A549 (cell line): ENCODE measurements around the gene LCA5.

ENCODE experiments used
- CTCF ChIP-seq: fragments of >200 bp; sonication (Bioruptor Twin); formaldehyde crosslinking; IDR thresholded peaks from 3 replicates; pipeline ENCODE4 v1.5.1; 2016
- USF2 ChIP-seq: fragments of 450-650 bp; IDR thresholded peaks from 2 replicates; pipeline ENCODE4 v1.6.1; 2014; ENCODE audit warnings: antibody characterized with exemption

GRCh38 chr6:79498842-79499241 lies 38.4 kb downstream of the LCA5 start:
- TF ChIP-seq USF2 (no peak), CTCF (no peak)
